HepG2 (cell line): Measurements from ENCODE around the gene DLG5.

ENCODE experiments used
- SMARCC2 ChIP-seq: fragments of 450-650 bp; IDR thresholded peaks from 2 replicates; pipeline ENCODE4 v1.6.1; 2017; ENCODE audit warnings: antibody characterized with exemption, mild to moderate bottlenecking
- ZNF121 ChIP-seq: sonication (generic); formaldehyde crosslinking; IDR thresholded peaks from 2 replicates; pipeline ENCODE4 v1.5.0; 2020; ENCODE audit warnings: mild to moderate bottlenecking, missing genetic modification reagents

DNA sequence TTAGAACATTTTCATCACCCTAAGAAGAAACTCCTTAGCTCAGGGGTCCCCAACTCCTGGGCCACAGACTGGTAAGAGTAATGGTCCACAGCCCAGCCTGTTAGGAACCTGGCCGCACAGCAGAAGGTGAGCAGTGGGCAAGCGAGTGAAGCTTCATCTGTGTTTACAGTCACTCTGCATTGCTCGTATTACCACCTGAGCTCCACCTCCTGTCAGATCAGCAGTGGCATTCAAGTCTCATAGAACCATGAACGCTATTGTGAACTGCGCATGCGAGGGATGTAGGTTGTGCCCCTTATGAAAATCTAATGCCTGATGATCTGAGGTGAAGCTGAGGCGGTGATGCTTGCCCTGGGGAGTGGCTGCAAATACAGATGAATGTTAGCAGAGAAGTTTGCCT, 37.3 kb upstream of the DLG5 start:
- TF ChIP-seq ZNF121: no peak
- no peak for TF ChIP-seq SMARCC2
